ENCODE results near the gene LYSMD3.
"Not testable (repeated sequence)": the region's sequence is repeated elsewhere in the genome, so short reads cannot be mapped to it uniquely, and the experiment has no call there.

The LYSMD3 gene

DNA sequence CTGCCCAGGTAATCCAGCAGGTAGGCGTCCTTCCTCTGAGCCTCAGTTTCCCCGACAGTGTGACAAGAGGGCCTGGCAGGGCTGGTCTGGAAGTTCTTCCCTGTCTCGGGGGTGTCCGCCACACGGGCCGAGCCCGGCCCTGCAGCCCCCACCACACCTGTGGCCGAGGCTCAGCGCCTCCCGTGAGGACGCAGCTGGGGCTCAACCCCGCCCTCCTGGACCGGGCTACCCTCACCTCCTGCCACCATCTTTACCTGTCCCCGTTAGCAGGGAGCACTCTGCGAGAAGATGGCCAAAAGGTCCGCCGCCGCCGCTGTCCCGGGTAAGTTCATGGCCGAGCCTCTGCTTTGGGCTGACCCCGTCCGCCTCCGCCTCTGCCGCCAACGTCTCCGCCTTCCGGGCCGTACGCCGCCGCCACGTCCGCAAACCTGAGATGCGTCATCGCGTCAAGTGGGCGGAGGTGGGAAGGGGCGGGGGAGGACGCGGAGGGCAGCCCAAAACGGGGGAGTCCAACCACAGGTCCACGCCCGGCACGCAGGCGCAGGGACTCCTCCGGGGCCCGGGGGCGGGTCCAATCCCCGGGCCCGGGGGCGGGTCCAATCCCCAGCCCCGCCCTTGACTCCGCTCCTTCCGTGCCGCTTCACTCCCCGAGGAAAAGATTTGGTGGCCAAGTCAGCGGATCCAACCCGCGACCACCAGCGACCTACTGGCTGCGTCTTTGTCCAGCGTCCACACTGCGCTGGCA lies at the start of gene LYSMD3:
LYSMD3 (minus strand) TSS at position 391 of the 745 bp plus-strand sequence. CDS start 4,295 bp downstream, outside the sequence.
- H3K4me3 ChIP-seq (ENCODE audit: low read depth, low read length): peak within 1 kb of the TSS; percentile 100
- TF ChIP-seq, protein P1, sequence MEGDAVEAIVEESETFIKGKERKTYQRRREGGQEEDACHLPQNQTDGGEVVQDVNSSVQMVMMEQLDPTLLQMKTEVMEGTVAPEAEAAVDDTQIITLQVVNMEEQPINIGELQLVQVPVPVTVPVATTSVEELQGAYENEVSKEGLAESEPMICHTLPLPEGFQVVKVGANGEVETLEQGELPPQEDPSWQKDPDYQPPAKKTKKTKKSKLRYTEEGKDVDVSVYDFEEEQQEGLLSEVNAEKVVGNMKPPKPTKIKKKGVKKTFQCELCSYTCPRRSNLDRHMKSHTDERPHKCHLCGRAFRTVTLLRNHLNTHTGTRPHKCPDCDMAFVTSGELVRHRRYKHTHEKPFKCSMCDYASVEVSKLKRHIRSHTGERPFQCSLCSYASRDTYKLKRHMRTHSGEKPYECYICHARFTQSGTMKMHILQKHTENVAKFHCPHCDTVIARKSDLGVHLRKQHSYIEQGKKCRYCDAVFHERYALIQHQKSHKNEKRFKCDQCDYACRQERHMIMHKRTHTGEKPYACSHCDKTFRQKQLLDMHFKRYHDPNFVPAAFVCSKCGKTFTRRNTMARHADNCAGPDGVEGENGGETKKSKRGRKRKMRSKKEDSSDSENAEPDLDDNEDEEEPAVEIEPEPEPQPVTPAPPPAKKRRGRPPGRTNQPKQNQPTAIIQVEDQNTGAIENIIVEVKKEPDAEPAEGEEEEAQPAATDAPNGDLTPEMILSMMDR (IDR thresholded peaks at IDR 0.05; ENCODE audit: low read depth, low read length): no peak

DNA sequence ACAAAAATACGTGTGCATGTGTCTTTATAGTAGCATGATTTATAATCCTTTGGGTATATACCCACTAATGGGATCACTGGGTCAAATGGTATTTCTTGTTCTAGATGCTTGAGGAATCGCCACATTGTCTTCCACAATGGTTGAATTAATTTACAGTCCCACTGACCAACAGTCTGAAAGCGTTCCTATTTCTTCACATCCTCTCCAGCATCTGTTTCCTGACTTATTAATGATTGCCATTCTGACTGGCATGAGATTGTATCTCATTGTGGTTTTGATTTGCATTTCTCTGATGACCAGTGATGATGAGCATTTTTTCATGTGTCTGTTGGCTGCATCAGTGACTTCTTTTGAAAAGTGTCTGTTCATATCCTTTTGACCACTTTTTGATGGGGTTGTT lies 47.2 kb upstream of the LYSMD3 start:
- H3K4me3 ChIP-seq (ENCODE audit: low read depth, low read length): not testable (repeated sequence)

DNA sequence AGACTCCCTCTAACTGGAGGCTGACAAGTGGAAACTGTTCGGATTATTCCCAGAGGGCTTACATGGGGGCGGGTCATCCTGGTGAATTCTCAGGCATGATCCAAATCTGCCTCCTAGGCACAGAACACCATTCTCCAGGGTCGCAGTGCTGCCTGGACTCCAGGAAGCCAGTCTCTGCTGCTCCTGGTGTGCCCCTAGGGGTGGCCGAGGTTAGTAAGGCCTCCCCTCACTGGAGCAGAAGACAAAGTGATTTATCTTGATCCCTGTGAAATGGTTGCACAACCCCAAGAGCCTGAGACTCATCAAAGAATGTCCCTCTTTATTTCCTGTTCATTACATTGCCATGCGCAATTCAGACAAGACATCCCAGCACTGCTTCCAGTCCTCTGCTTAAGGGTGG lies 46.3 kb upstream of the LYSMD3 start:
- TF ChIP-seq, protein P1 (IDR thresholded peaks at IDR 0.05; ENCODE audit: low read depth, low read length): no peak
- no peak overlapping the region for H3K4me3 ChIP-seq (ENCODE audit: low read depth, low read length)

DNA sequence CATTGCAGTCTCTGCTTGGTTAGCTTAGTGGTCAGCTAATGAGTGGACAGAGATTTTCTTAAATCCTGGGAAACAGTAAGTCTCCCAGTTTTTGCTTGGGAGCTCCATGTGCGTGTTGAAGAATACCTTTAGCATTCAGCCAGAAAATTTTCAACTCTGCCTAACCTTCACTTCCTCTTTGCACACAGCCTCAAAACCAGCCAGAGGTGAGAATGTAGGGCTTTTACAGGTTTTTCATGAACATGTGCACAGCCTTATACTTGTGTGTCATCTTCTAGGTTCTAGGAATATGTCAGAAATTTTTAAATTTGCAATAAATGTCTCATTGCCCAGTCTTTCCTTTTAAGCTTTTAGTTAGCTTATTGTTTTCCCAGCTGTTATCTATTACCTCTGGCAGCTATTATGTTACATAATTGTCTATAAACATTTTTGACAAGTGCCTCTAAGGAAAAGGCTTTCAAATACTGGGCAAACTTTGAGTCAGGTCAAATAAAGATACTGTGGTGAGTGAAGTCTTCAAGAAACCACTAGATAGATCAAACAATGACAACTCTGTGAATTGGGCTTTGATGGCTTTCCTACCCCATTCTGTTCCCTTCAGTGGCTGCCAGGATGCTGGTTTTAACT lies 41.9 kb upstream of the LYSMD3 start:
- TF ChIP-seq, protein P1 (IDR thresholded peaks at IDR 0.05; ENCODE audit: low read depth, low read length): no peak
- H3K4me3 ChIP-seq (ENCODE audit: low read depth, low read length): no peak overlapping the region

- H3K4me3 ChIP-seq (ENCODE audit: low read depth, low read length): no peak overlapping the region
- TF ChIP-seq, protein P1 (IDR thresholded peaks at IDR 0.05; ENCODE audit: low read depth, low read length): no peak
Observed at GRCh38 chr5:90570034-90570433, 40.6 kb upstream of the LYSMD3 start.

DNA sequence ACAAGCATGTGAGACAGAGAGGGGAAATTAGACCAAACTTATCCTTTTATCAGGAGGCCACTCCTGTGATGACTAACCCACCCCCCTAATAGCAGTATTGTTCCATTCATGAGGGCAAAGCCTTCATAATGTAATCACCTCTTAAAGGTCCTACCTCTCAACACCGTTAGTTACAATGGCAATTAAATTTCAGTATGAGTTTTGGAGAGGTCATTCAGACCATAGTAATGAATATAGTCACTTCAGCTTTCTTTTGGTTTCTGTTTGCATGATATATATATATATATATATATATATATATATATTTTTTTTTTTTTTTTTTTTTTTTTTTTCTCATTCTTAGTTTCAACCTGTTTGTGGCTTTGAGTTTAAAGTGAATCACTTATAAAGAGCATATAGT lies 39.7 kb upstream of the LYSMD3 start:
- TF ChIP-seq, protein P1 (IDR thresholded peaks at IDR 0.05; ENCODE audit: low read depth, low read length): no peak

DNA sequence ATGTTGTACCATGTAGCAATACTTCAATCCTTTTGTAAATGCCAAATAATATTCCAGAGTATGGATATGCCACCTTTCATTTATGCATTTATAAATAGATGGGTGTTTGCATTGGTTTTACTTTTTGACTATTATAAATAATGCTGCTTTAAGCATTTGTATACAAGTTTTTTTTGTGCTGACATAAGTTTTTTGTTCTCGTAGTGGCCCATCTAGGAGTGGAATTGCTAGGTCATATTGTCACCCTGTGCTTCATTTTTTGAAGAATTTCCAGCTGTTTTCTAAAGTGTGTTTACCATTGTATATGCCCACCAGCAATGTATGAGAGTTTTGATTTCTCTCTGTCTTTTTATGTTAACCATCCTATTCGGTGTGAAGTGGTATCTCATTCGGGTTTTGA lies 36.1 kb upstream of the LYSMD3 start:
- TF ChIP-seq, protein P1 (IDR thresholded peaks at IDR 0.05; ENCODE audit: low read depth, low read length): no peak

More for the DNA sequence above, 39.7 kb upstream of the LYSMD3 start:
- no peak overlapping the region for H3K4me3 ChIP-seq (ENCODE audit: low read depth, low read length)

More for the DNA sequence above, 36.1 kb upstream of the LYSMD3 start:
- no peak overlapping the region for H3K4me3 ChIP-seq (ENCODE audit: low read depth, low read length)
